HepG2 (cell line): Measurements from ENCODE around the gene B3GNT2. TPM values are rescaled to one million over a fixed set of nuclear protein-coding genes. Genes with fewer than 3 reads are reported as not detected.
A peak's percentile ranks its signal among the peaks of the same experiment; 100 is the strongest.

ENCODE experiments used
- ATAC-seq: fragments of 200-7000 bp; cut with Tn5 transposase; 3 replicates; pipeline ENCODE4 v1.9.1; 2020; ENCODE audit warnings: mild to moderate bottlenecking, moderate library complexity
- BruUV-seq: library from RNA; stranded (reverse); fragments of 400-500 nt; replicated peaks from 2 replicates; lab custom pipeline; 2021; lab: Mats Ljungman, UMichigan
- CTCF ChIA-PET: fragments of 300-600 bp; formaldehyde crosslinking; extraction: SDS; loops from one replicate; lab custom pipeline; 2021; ENCODE audit warnings: low total read pairs, inconsistent platforms, low intra/inter-chr PET ratio; lab: Yijun Ruan, JAX
- POLR2A ChIA-PET: fragments of 350-600 bp; sonication (Branson Sonifier 250); formaldehyde crosslinking; loops from one replicate; lab custom pipeline; 2020; ENCODE audit warnings: antibody characterized with exemption, inconsistent platforms; lab: Yijun Ruan, JAX
- DNase-seq: peaks from one replicate; pipeline ENCODE4 v3.0.0-alpha.2; 2015; ENCODE audit warnings: low spot score
- FAIRE-seq: peaks from 3 replicates; lab custom pipeline; 2011; peaks lifted over from hg19 to GRCh38; lab: Jason Lieb, UNC
- H2AFZ ChIP-seq: one replicate; pipeline ENCODE4 v1.6.1; 2011; ENCODE audit warnings: low read length, inconsistent platforms
- H3K27ac ChIP-seq: fragments of 300-600 bp; 3 replicates; pipeline ENCODE4 v1.8.0; 2011; ENCODE audit warnings: mixed run types, mild to moderate bottlenecking, mixed read lengths, low read length, inconsistent platforms; ENCODE audit not compliant: insufficient read depth; ENCODE audit errors: extremely low read length
- H3K27me3 ChIP-seq, 2 experiments: fragments of 200-600 bp in 1 of 2; 2 replicates in 1 of 2; 3 replicates in 1 of 2; pipeline versions ENCODE4 v1.6.0 to v1.8.0; 2011; ENCODE audit warnings: low read length in 2 of 2, mild to moderate bottlenecking in 2 of 2, moderate library complexity in 2 of 2, inconsistent platforms in 1 of 2; ENCODE audit not compliant: insufficient read depth in 2 of 2, control insufficient read depth in 1 of 2
- H3K36me3 ChIP-seq, 2 experiments: fragments of 200-600 bp in 1 of 2; replicated peaks in 1 of 2; 2 replicates in 1 of 2; 3 replicates in 1 of 2; pipeline versions ENCODE4 v1.5.1 to v1.8.0; 2011; ENCODE audit warnings: low read length in 2 of 2, inconsistent platforms in 1 of 2; ENCODE audit not compliant: insufficient read depth in 2 of 2, control insufficient read depth in 1 of 2
- H3K4me1 ChIP-seq: 2 replicates; pipeline ENCODE4 v1.5.1; 2012; ENCODE audit warnings: low read length, inconsistent platforms; ENCODE audit not compliant: insufficient read depth
- H3K4me2 ChIP-seq: 2 replicates; pipeline ENCODE4 v1.6.0; 2011; ENCODE audit warnings: low read depth, low read length, inconsistent platforms
- H3K4me3 ChIP-seq, 3 experiments: fragments of 200-600 bp in 1 of 3; sonication (generic), shearing (Covaris generic) in 1 of 3; replicated peaks in 1 of 3; 2 replicates each; pipeline ENCODE4 v1.5.1; 2011 to 2016; ENCODE audit warnings: low read length in 3 of 3, inconsistent platforms in 2 of 3, low read depth in 2 of 3, mild to moderate bottlenecking in 2 of 3, control low read depth in 1 of 3, mixed read lengths in 1 of 3; ENCODE audit not compliant: insufficient read depth in 1 of 3
- H3K79me2 ChIP-seq: one replicate; pipeline ENCODE4 v1.6.1; 2011; ENCODE audit warnings: low read length, inconsistent platforms; ENCODE audit not compliant: insufficient read depth
- H3K9ac ChIP-seq: 2 replicates; pipeline ENCODE4 v1.6.0; 2011; ENCODE audit warnings: mild to moderate bottlenecking, low read depth, low read length, inconsistent platforms; ENCODE audit not compliant: insufficient read depth
- H3K9me3 ChIP-seq: 2 replicates; pipeline ENCODE4 v1.5.1; 2012; ENCODE audit warnings: mild to moderate bottlenecking, low read length
- H4K20me1 ChIP-seq: 2 replicates; pipeline ENCODE4 v1.6.0; 2011; ENCODE audit warnings: inconsistent platforms, mild to moderate bottlenecking, low read length, moderate library complexity; ENCODE audit not compliant: insufficient read depth
- ETV6 ChIP-seq: sonication (generic); formaldehyde crosslinking; conservative IDR thresholded peaks from 2 replicates; pipeline ENCODE4 v1.4.0; 2020; ENCODE audit warnings: missing genetic modification reagents
- KDM5A ChIP-seq: fragments of 200-600 bp; sonication (generic); IDR thresholded peaks from 2 replicates; pipeline ENCODE4 v1.7.0; 2018; ENCODE audit warnings: antibody characterized with exemption, mild to moderate bottlenecking, low read length, borderline replicate concordance
- KLF13 ChIP-seq: sonication (generic); formaldehyde crosslinking; IDR thresholded peaks from 2 replicates; pipeline ENCODE4 v1.4.0; 2020; ENCODE audit warnings: mild to moderate bottlenecking, missing genetic modification reagents
- LBX2 ChIP-seq: sonication (generic); formaldehyde crosslinking; IDR thresholded peaks from 2 replicates; pipeline ENCODE4 v1.5.0; 2020; ENCODE audit warnings: missing genetic modification reagents, mild to moderate bottlenecking, borderline replicate concordance
- NBN ChIP-seq: fragments of 450-650 bp; conservative IDR thresholded peaks from 2 replicates; pipeline ENCODE4 v1.6.1; 2017
- NFYC ChIP-seq: IDR thresholded peaks from 2 replicates; pipeline ENCODE4 v1.6.1; 2016; ENCODE audit warnings: missing genetic modification reagents, missing compliant biosample characterization
- SRSF4 ChIP-seq: fragments of 200-400 bp; formaldehyde crosslinking; IDR thresholded peaks from one replicate; pipeline ENCODE4 v1.6.1; 2018; ENCODE audit warnings: mild to moderate bottlenecking, low read depth, low read length, moderate library complexity; ENCODE audit not compliant: poor library complexity, severe bottlenecking
- TCF12 ChIP-seq, 2 experiments: fragments of 450-650 bp in 1 of 2; sonication (generic) in 1 of 2; formaldehyde crosslinking in 1 of 2; IDR thresholded peaks; 2 replicates each; pipeline versions ENCODE4 v1.6.1 to v1.8.0; 2017 to 2022; ENCODE audit warnings: antibody characterized with exemption in 1 of 2, mild to moderate bottlenecking in 1 of 2, missing genetic modification reagents in 1 of 2, moderate library complexity in 1 of 2
- TEAD2 ChIP-seq: sonication (generic); formaldehyde crosslinking; IDR thresholded peaks from 2 replicates; pipeline ENCODE4 v1.9.0; 2021; ENCODE audit warnings: missing genetic modification reagents
- ZIK1 ChIP-seq: sonication (generic); formaldehyde crosslinking; IDR thresholded peaks from 2 replicates; pipeline ENCODE4 v1.5.0; 2020; ENCODE audit warnings: mild to moderate bottlenecking, low read depth, missing genetic modification reagents, borderline replicate concordance
- ZNF207 ChIP-seq: fragments of 450-650 bp; IDR thresholded peaks from 2 replicates; pipeline ENCODE4 v1.6.1; 2016; ENCODE audit warnings: antibody characterized with exemption, borderline replicate concordance
- ZNF225 ChIP-seq: sonication (generic); formaldehyde crosslinking; IDR thresholded peaks from 2 replicates; pipeline ENCODE4 v1.4.0; 2020; ENCODE audit warnings: mild to moderate bottlenecking, missing genetic modification reagents
- ZNF580 ChIP-seq: IDR thresholded peaks from 2 replicates; pipeline ENCODE4 v1.6.1; 2016; ENCODE audit warnings: low read depth, borderline replicate concordance
- WGBS: methylation state at CpG from one replicate; pipeline ENCODE4 v1.1.6; 2017; ENCODE audit warnings: low lambda C conversion rate; 5-methylcytosine and 5-hydroxymethylcytosine counted together
- in situ Hi-C: cut with HindIII; loops from 2 replicates; pipeline ENCODE4 v1.10.0; 2017; ENCODE audit warnings: low pct_unique_long_range_greater_than_20kb; ENCODE audit not compliant: extremely low pct_ligation_motif_present
- intact Hi-C: fragments of 100-400 bp; cut with micrococcal nuclease; formaldehyde crosslinking; loops from one replicate; pipeline ENCODE4 v1.10.0; 2022; ENCODE audit not compliant: unreplicated experiment
- polyA plus RNA-seq, 8 experiments: library from polyadenylated mRNA; depleted of rRNA in 3 of 8; stranded (reverse) in 7 of 8; unstranded in 1 of 8; fragments of >200 nt; fragmentation: Illumina TruSeq in 4 of 8; extraction: Trizol in 4 of 8; gene quantifications; 2 replicates each; pipeline versions ENCODE4 v1.2.1 to v1.2.3, GENCODE V29; 2011 to 2016; ENCODE audit warnings: low read depth in 4 of 8, missing spikeins in 1 of 8, mixed read lengths in 1 of 8; ENCODE audit not compliant: insufficient read depth in 1 of 8
- total RNA-seq, 5 experiments: library from RNA; depleted of rRNA; stranded (reverse); fragments of >200 nt; fragmentation: Illumina TruSeq; extraction: Trizol; gene quantifications; 2 replicates each; pipeline ENCODE4 v1.2.3, GENCODE V29; 2016; ENCODE audit warnings: low read depth in 1 of 5
- TF ChIP-seq, protein P1 (sequence below): sonication (generic); formaldehyde crosslinking; IDR thresholded peaks from 2 replicates; pipeline ENCODE4 v1.8.1; 2022; ENCODE audit warnings: low read depth, mild to moderate bottlenecking, missing genetic modification reagents

B3GNT2 gene
- total and polyA plus RNA-seq, 2 of the 13 experiments (the other 11 are each of a cell fraction or from before 2014, with no cell fraction given) = 26.3 to 28.5 TPM

DNA sequence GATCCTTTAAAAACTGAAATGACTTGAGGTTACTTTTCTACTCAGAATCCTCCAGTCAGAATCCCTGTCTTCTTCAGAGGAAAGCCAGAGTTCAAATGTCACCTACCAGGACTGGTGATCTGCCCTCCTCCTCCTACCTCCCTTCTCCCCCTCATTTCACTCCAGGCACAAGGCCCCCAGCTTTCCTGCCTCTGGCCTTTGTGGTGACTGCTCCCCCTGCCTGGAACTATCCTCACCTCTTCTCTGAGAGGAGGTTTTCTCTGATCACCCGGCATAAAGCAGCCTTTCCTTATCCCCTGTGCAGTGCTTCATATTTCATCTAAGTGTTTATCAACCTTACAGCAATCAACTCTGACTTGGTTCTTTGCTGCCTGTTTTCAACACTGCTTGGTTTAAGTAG lies 6.8 kb downstream of the B3GNT2 start:
- no peaks in the 10 kb centered on the region for H3K9me3 ChIP-seq
- ChIA-PET CTCF (no interaction called here), POLR2A (no interaction called here)
- peaks cover 100% of the 10 kb centered on the region for H3K79me2 ChIP-seq
- no peaks in the 10 kb centered on the region; a peak in 1 of 5 replicates for H3K27me3 ChIP-seq
- H3K4me3 ChIP-seq = no peak overlapping the region
- BruUV-seq = no TSS peak
- FAIRE-seq (no peak), DNase-seq (no peak), ATAC-seq (no peak; the same call in 2 of the 3 replicates)
- H3K9ac ChIP-seq = no peak overlapping the region
- no peak overlapping the region for H2AFZ ChIP-seq
- 100% methylated on average over 1 of the region's 1 CpG for WGBS
- H3K36me3 ChIP-seq = peaks cover 0 to 3% of the 10 kb centered on the region in 2 experiments; a peak in 1 of 5 replicates
- in situ Hi-C loops = no loop called here
- TF ChIP-seq KDM5A (no peak), TEAD2 (CRISPR knock-in tag) (no peak), LBX2 (CRISPR knock-in tag) (no peak), NFYC (no peak), ZNF580 (no peak), KLF13 (no peak), SRSF4 (no peak), TCF12 (IDR thresholded peaks at IDR 0.05) (no peak), TCF12 (CRISPR knock-in tag; IDR thresholded peaks at IDR 0.05) (no peak)
- peaks cover 97% of the 10 kb centered on the region for H4K20me1 ChIP-seq
- intact Hi-C loops = no loop called here
- H3K4me1 ChIP-seq = peaks cover 55% of the 10 kb centered on the region
- no peak overlapping the region for H3K4me2 ChIP-seq
- no peak overlapping the region for H3K27ac ChIP-seq

DNA sequence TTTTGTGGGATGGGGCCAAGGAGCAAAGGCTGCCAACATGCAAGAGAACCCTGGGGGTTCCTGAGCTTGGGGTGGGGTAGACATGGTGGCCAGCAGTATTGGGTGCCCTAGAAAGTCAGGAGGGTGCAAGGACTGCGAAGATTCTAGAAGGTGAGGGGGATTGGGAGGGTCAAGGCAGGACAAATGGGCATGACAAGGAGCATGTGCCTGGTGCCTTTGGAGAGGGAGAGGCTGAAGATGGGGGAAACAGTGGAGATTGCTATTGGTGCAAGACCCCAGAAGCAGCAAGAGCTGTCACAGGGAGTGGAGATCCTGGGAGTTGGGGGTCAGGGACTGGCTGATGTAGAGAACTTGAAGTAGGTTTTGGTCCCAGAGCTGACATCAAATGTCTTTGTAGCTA lies 7.5 kb downstream of the B3GNT2 start:
- no peak for FAIRE-seq
- peaks cover 97% of the 10 kb centered on the region for H4K20me1 ChIP-seq
- no peak overlapping the region for H3K4me3 ChIP-seq
- in situ Hi-C loops (no loop called here), intact Hi-C loops (no loop called here)
- H2AFZ ChIP-seq = no peak overlapping the region
- ChIA-PET POLR2A (no interaction called here), CTCF (no interaction called here)
- peaks cover 55% of the 10 kb centered on the region for H3K4me1 ChIP-seq
- TF ChIP-seq ZIK1 (CRISPR knock-in tag) = no peak
- TF ChIP-seq ETV6 (CRISPR knock-in tag) = no peak
- 0 out of 2 replicates have a peak, but pooled peaks have one; percentile 58 for TF ChIP-seq ZNF207
- no peak for TF ChIP-seq NBN
- no peak for TF ChIP-seq ZNF225 (CRISPR knock-in tag)
- TF ChIP-seq, protein P1, sequence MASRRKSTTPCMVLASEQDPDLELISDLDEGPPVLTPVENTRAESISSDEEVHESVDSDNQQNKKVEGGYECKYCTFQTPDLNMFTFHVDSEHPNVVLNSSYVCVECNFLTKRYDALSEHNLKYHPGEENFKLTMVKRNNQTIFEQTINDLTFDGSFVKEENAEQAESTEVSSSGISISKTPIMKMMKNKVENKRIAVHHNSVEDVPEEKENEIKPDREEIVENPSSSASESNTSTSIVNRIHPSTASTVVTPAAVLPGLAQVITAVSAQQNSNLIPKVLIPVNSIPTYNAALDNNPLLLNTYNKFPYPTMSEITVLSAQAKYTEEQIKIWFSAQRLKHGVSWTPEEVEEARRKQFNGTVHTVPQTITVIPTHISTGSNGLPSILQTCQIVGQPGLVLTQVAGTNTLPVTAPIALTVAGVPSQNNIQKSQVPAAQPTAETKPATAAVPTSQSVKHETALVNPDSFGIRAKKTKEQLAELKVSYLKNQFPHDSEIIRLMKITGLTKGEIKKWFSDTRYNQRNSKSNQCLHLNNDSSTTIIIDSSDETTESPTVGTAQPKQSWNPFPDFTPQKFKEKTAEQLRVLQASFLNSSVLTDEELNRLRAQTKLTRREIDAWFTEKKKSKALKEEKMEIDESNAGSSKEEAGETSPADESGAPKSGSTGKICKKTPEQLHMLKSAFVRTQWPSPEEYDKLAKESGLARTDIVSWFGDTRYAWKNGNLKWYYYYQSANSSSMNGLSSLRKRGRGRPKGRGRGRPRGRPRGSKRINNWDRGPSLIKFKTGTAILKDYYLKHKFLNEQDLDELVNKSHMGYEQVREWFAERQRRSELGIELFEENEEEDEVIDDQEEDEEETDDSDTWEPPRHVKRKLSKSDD (CRISPR knock-in tag) = no peak
- DNase-seq = no peak
- no peak overlapping the region for H3K27ac ChIP-seq
- H3K36me3 ChIP-seq = peaks cover 0 to 3% of the 10 kb centered on the region in 2 experiments; a peak in 1 of 5 replicates
- H3K27me3 ChIP-seq = no peaks in the 10 kb centered on the region
- H3K9me3 ChIP-seq = no peaks in the 10 kb centered on the region
- 100% methylated on average over 1 of the region's 1 CpG for WGBS
- H3K4me2 ChIP-seq = no peak overlapping the region
- peaks cover 100% of the 10 kb centered on the region for H3K79me2 ChIP-seq
- ATAC-seq = no peak
- BruUV-seq = no TSS peak
- H3K9ac ChIP-seq = no peak overlapping the region
